HepG2 (cell line): Measurements from ENCODE around the gene ULK3. TPM values are rescaled to one million over a fixed set of nuclear protein-coding genes. Genes with fewer than 3 reads are reported as not detected.

ENCODE experiments used
- ATF3 ChIP-seq: sonication (generic); formaldehyde crosslinking; IDR thresholded peaks from 2 replicates; pipeline ENCODE4 v1.4.0; 2020; ENCODE audit warnings: missing genetic modification reagents
- ESRRA ChIP-seq: sonication (generic); formaldehyde crosslinking; IDR thresholded peaks from 2 replicates; pipeline ENCODE4 v1.5.1; 2020; ENCODE audit warnings: mild to moderate bottlenecking, low read depth, missing genetic modification reagents
- NFAT5 ChIP-seq: sonication (generic); formaldehyde crosslinking; IDR thresholded peaks from 2 replicates; pipeline ENCODE4 v1.4.0; 2020; ENCODE audit warnings: missing genetic modification reagents
- SIN3A ChIP-seq: IDR thresholded peaks from 2 replicates; pipeline ENCODE4 v1.6.1; 2011; ENCODE audit warnings: low read depth, mild to moderate bottlenecking, control low read depth, low read length, borderline replicate concordance
- SPEN ChIP-seq: sonication (generic); formaldehyde crosslinking; IDR thresholded peaks from 2 replicates; pipeline ENCODE4 v1.5.1; 2020; ENCODE audit warnings: low read depth, mild to moderate bottlenecking, missing genetic modification reagents
- ZNF143 ChIP-seq: sonication (generic); formaldehyde crosslinking; IDR thresholded peaks from 2 replicates; pipeline ENCODE4 v1.4.0; 2020; ENCODE audit warnings: missing genetic modification reagents
- ZNF256 ChIP-seq: sonication (generic); formaldehyde crosslinking; conservative IDR thresholded peaks from 2 replicates; pipeline ENCODE4 v1.4.0; 2020; ENCODE audit warnings: missing genetic modification reagents
- ZNF329 ChIP-seq: sonication (generic); formaldehyde crosslinking; IDR thresholded peaks from 2 replicates; pipeline ENCODE4 v1.9.0; 2021; ENCODE audit warnings: low read depth, mild to moderate bottlenecking, missing genetic modification reagents
- ZNF513 ChIP-seq: sonication (generic); formaldehyde crosslinking; conservative IDR thresholded peaks from 2 replicates; pipeline ENCODE4 v1.5.0; 2020; ENCODE audit warnings: missing genetic modification reagents
- ZNF556 ChIP-seq: sonication (generic); formaldehyde crosslinking; IDR thresholded peaks from 2 replicates; pipeline ENCODE4 v1.4.0; 2020; ENCODE audit warnings: mild to moderate bottlenecking, missing genetic modification reagents, borderline replicate concordance
- polyA plus RNA-seq, 8 experiments: library from polyadenylated mRNA; depleted of rRNA in 3 of 8; stranded (reverse) in 7 of 8; unstranded in 1 of 8; fragments of >200 nt; fragmentation: Illumina TruSeq in 4 of 8; extraction: Trizol in 4 of 8; gene quantifications; 2 replicates each; pipeline versions ENCODE4 v1.2.1 to v1.2.3, GENCODE V29; 2011 to 2016; ENCODE audit warnings: low read depth in 4 of 8, missing spikeins in 1 of 8, mixed read lengths in 1 of 8; ENCODE audit not compliant: insufficient read depth in 1 of 8
- total RNA-seq, 5 experiments: library from RNA; depleted of rRNA; stranded (reverse); fragments of >200 nt; fragmentation: Illumina TruSeq; extraction: Trizol; gene quantifications; 2 replicates each; pipeline ENCODE4 v1.2.3, GENCODE V29; 2016; ENCODE audit warnings: low read depth in 1 of 5
- TF ChIP-seq, protein P1 (sequence below): sonication (generic); formaldehyde crosslinking; IDR thresholded peaks from 2 replicates; pipeline ENCODE4 v1.4.0; 2020; ENCODE audit warnings: missing genetic modification reagents
- TF ChIP-seq, protein P2 (sequence below): sonication (generic); formaldehyde crosslinking; IDR thresholded peaks from 2 replicates; pipeline ENCODE4 v1.4.0; 2020; ENCODE audit warnings: mild to moderate bottlenecking, missing genetic modification reagents
- TF ChIP-seq, protein P3 (sequence below): IDR thresholded peaks from 2 replicates; pipeline ENCODE4 v1.6.1; 2016; ENCODE audit warnings: missing biosample characterization, missing genetic modification reagents, low read depth

ULK3 gene
- total and polyA plus RNA-seq, 2 of the 13 experiments (the other 11 are each of a cell fraction or from before 2014, with no cell fraction given) = 15.2 to 23.7 TPM

- TF ChIP-seq NFAT5 (CRISPR knock-in tag) (peak; percentile 28; the same call in 1 of the 2 replicates), ATF3 (CRISPR knock-in tag) (peak; percentile 34; the same call in 1 of the 2 replicates), ZNF256 (CRISPR knock-in tag) (peak; percentile 84; the same call in 1 of the 2 replicates), ESRRA (CRISPR knock-in tag) (0 out of 2 replicates have a peak, but pooled peaks have one; percentile 55), ZNF513 (CRISPR knock-in tag) (0 out of 2 replicates have a peak, but pooled peaks have one; percentile 92), ZNF329 (0 out of 2 replicates have a peak, but pooled peaks have one; percentile 72), ZNF143 (CRISPR knock-in tag) (peak; percentile 99), SPEN (CRISPR knock-in tag) (peak; percentile 58), SIN3A (peak; percentile 53; the same call in 1 of the 2 replicates), ZNF556 (CRISPR knock-in tag) (peak; percentile 87; the same call in 1 of the 2 replicates)
- TF ChIP-seq, protein P1, sequence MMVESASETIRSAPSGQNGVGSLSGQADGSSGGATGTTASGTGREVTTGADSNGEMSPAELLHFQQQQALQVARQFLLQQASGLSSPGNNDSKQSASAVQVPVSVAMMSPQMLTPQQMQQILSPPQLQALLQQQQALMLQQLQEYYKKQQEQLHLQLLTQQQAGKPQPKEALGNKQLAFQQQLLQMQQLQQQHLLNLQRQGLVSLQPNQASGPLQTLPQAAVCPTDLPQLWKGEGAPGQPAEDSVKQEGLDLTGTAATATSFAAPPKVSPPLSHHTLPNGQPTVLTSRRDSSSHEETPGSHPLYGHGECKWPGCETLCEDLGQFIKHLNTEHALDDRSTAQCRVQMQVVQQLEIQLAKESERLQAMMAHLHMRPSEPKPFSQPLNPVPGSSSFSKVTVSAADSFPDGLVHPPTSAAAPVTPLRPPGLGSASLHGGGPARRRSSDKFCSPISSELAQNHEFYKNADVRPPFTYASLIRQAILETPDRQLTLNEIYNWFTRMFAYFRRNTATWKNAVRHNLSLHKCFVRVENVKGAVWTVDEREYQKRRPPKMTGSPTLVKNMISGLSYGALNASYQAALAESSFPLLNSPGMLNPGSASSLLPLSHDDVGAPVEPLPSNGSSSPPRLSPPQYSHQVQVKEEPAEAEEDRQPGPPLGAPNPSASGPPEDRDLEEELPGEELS (CRISPR knock-in tag) = 0 out of 2 replicates have a peak, but pooled peaks have one; percentile 12
- TF ChIP-seq, protein P2, sequence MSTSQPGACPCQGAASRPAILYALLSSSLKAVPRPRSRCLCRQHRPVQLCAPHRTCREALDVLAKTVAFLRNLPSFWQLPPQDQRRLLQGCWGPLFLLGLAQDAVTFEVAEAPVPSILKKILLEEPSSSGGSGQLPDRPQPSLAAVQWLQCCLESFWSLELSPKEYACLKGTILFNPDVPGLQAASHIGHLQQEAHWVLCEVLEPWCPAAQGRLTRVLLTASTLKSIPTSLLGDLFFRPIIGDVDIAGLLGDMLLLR = peak; percentile 82
- TF ChIP-seq, protein P3, sequence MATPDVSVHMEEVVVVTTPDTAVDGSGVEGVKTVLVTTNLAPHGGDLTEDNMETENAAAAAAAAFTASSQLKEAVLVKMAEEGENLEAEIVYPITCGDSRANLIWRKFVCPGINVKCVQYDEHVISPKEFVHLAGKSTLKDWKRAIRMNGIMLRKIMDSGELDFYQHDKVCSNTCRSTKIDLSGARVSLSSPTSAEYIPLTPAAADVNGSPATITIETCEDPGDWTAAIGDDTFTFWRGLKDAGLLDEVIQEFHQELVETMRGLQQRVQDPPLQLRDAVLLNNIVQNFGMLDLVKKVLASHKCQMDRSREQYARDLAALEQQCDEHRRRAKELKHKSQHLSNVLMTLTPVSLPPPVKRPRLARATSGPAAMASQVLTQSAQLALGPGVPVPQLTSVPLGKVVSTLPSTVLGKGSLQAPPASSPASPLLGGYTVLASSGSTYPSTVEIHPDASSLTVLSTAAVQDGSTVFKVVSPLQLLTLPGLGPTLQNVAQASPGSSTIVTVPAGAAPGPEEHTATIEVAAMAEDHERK (CRISPR knock-in tag) = no peak
These were observed 47.1 kb upstream of the ULK3 start, which contains the start of gene MPI (continued) for GRCh38 chr15:74889883-74890664.
